SIG-M5 treated with dmso at 0.1 percent for 504 hours (cell line): ENCODE measurements around the gene STAC2.

ENCODE experiments used
- DNase-seq: peaks from one replicate; lab custom pipeline; 2025; ENCODE audit not compliant: unreplicated experiment; lab: John Stamatoyannopoulos, UW

Gene STAC2

GRCh38 chr17:39165841-39166349, 59.9 kb downstream of the STAC2 start, which contains the start of gene ARL5C:
TSS of gene ARL5C (minus strand) at chr17:39166161. CDS start at chr17:39165760, 401 bp downstream.
- DNase-seq = no peak

DNA sequence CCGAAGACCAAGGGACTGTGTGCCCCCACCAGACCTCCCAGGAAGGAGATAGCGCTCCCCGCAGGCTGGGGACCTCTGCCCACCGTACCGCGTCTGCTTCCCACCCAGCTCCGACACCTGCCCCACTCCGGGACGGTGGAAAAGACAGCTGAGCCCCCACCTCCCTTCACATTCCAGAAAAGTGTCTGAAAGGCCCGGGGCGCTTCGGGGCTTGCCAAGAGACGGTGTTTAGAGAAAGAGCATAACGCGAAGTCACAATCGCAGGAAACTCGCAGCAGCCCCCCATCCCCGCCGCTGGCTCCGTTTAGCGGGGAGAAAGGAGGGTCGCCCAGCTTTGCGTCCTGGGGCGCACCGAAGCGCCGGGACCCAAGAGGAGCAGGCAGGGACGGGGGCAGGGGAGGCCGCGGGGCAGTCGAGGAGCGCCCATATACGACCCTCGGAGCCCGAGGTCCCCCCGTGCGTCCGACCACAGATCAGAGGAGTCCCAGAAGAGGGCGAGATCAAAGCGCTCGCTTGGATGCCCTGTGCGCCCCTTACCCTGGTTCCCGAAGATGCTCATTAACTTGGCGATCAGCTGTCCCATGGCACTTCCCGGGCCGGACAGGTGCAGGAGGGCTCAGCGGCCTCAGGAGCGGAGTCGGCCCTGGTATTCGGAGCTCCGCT, 60.4 kb downstream of the STAC2 start:
- no peak for DNase-seq

GRCh38 chr17:39164675-39165143, 61.0 kb downstream of the STAC2 start:
- DNase-seq = peak; percentile 90

GRCh38 chr17:39161962-39162361, 63.8 kb downstream of the STAC2 start:
- no peak for DNase-seq
